ENCODE results near the gene OR10AD1. TPM values are rescaled to one million over a fixed set of nuclear protein-coding genes. Genes with fewer than 3 reads are reported as not detected.

OR10AD1 gene, protein sequence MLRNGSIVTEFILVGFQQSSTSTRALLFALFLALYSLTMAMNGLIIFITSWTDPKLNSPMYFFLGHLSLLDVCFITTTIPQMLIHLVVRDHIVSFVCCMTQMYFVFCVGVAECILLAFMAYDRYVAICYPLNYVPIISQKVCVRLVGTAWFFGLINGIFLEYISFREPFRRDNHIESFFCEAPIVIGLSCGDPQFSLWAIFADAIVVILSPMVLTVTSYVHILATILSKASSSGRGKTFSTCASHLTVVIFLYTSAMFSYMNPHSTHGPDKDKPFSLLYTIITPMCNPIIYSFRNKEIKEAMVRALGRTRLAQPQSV
- not detected in 2 replicates for total RNA-seq

DNA sequence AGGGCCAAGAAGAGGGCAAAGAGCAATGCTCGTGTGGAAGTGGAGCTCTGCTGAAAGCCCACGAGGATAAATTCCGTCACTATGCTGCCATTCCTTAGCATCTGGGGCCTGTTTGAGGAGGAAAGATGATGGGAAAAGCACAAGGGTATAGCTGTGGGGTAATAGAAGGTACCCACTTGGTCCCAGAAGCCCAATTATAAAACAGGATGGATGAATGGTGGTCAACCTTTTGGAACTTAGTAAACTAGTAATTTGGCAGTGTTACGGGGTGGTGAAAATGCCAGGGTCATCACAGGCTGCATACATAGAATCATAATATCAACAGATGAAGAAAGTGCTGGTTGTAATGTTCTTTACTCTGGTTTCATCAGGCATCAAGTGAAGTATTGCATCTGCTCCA, at the start of gene OR10AD1:
Gene OR10AD1 (minus strand): TSS at position 101 of the 400 bp plus-strand sequence. CDS start 0 bp downstream, at position 101.

DNA sequence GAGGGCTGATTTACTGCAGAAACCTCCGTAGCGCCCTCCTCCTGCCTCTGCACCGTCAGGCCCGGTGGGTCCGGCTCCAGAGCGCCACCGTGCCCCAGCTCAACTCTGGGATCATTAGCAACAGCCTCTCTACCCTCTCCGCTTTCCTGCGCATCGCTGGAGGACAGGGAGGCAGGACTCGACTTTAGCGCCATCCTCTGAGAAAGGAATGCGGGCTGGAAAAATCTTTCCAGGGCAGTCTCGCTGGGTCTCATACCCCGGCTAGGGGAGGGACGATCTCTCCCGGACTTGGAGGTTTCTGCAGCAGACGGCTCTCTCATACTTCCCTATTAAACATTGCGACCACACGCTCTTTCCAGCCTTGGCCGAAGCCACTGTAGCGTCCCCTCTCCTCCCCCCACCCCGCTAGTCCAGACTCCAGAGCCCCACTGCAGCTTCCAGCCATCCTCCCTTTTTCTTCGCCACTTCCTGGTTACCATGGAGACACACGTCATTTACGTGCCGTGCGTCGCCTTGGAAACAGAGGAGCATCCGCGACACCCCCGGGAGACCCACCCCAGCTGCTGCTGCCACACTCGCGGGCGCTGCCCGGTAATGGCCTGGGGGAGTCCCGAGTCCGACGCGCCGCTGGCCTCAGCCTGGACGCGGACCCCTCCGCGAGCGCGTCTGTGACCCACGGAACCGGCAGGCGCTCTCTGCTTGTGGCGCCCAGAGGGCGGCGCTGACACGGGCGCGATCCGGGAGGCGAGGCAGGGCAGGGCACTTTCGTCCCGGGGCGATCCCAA, 19.8 kb downstream of the OR10AD1 start, which contains the start of gene CCDC184:
Gene CCDC184 (plus strand): TSS at position 554 of the 785 bp plus-strand sequence. CDS start 479 bp downstream, outside the sequence.

DNA sequence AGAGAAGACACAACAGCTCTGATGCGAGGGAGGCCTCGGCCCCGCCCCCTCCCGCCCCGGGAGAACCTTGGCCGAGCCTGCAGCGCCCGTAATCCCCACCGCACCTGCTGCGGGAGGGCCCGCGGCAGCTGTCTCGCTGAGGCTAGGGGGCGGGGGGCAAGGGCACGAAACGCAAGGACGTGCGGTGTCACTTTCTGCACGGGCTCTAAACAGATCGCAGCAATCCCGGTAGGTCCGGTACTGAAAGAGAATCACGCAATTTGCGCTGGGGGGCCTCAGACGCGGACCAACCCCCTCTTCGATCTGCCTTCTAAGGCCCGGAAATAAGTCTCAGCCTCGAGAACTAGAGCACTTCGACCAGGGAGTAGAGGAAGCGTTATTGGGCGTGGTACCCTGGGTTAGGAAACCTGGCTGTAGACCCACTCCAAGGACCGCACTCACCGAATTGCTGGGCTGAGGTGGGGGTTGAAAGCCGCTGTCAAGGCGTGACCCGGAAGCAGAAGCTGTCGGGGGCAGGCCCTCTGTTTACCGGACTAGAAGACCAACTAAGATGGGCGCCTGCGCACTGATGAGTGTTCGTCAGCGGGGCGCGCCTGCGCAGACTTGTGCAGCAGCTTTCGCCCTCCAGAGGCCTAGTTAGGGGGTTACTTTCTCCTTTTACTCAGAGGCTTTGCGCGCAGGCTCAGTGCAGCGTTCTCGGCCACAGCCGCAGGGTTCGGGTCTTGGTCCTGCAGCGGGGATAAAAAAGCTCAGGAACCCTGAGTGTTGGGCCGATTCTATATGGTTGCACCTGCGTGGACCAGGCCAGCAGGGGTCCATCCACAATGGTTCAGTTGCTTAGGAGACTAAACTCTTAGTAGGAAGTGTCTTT, 45.8 kb downstream of the OR10AD1 start, which contains the start of gene ASB8:
Gene ASB8 (minus strand): TSS at position 498 of the 871 bp plus-strand sequence. CDS start 4,019 bp downstream, outside the sequence.

Other genes with a start within 250 kb of the OR10AD1 start
- gene TMEM106C, start 239.7 kb downstream of the OR10AD1 start, total RNA-seq: 91.7 and 100.0 TPM in 2 replicates
- not detected in 2 replicates for gene COL2A1, start 198.8 kb downstream of the OR10AD1 start, total RNA-seq
- gene SENP1, start 97.2 kb downstream of the OR10AD1 start, total RNA-seq: 11.3 and 14.1 TPM in 2 replicates
- gene PFKM, start 83.9 kb downstream of the OR10AD1 start, total RNA-seq: 37.7 and 42.2 TPM in 2 replicates
- 14.8 and 19.1 TPM in 2 replicates for gene ASB8, start 45.8 kb downstream of the OR10AD1 start, total RNA-seq
- not detected in 2 replicates for gene CCDC184, start 19.6 kb downstream of the OR10AD1 start, total RNA-seq
- gene ZNF641, start 147.6 kb upstream of the OR10AD1 start, total RNA-seq: 2.3 and 7.7 TPM in 2 replicates

Data from mammary microvascular endothelial cell (primary cell).